CD1c-positive myeloid dendritic cell (primary cell): Measurements from ENCODE around the gene COL3A1.

Source experiments
- DNase-seq: peaks from one replicate; pipeline ENCODE4 v3.0.0-alpha.2; 2016; ENCODE audit errors: extremely low spot score

Gene COL3A1

GRCh38 chr2:188974164-188974563 lies at the start of gene COL3A1:
TSS of gene COL3A1 (plus strand) at chr2:188974373. CDS start at chr2:188974490, 117 bp downstream.
- no peak for DNase-seq

- no peak for DNase-seq
Observed at GRCh38 chr2:188928643-188929042, 45.5 kb upstream of the COL3A1 start.

- no peak for DNase-seq
Observed at GRCh38 chr2:188931361-188931760, 42.8 kb upstream of the COL3A1 start.

- DNase-seq, result no peak
Observed at GRCh38 chr2:188937228-188938220, 36.6 kb upstream of the COL3A1 start.

- no peak for DNase-seq
Observed at GRCh38 chr2:188940171-188940570, 34.0 kb upstream of the COL3A1 start.

DNA sequence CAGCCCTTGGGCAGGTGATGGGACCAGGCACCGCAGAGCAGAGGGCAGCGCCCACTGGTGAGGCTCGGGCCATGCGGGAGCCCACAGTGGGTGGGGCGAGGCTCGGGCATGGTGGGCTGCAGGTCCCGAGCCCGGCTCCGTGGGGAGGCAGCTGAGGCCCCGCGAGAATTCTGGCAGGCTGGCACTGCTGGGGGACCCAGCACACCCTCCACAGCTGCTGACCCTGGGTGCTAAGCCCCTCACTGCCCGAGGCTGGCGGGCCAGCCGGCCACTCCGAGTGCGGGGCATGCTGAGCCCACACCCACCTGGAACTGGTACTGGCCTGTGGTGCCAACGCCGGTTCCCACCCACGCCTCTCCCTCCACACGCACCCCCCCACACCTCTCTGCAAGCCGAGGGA lies 29.7 kb upstream of the COL3A1 start:
- DNase-seq, result no peak

GRCh38 chr2:188949046-188949818 lies 24.9 kb upstream of the COL3A1 start:
- DNase-seq, result no peak

DNA sequence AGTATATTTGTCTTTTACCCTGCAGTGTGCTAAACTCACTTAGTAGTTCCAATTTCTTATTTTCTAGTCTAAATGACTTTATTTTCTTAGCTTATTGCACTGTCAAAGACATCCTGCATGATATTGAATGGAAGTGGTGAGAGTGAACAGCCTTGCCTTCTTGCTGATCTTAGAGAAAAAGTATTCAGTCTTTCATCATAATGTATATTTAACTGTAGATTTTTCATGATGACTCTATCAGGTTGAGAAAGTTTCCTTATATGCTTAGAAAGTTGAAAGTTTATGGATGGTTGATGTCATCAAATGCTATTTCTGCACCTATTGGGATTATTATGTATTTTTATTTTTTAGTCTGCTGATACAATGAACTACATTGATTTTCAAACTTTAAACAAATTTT lies 21.3 kb upstream of the COL3A1 start:
- DNase-seq, result no peak

DNA sequence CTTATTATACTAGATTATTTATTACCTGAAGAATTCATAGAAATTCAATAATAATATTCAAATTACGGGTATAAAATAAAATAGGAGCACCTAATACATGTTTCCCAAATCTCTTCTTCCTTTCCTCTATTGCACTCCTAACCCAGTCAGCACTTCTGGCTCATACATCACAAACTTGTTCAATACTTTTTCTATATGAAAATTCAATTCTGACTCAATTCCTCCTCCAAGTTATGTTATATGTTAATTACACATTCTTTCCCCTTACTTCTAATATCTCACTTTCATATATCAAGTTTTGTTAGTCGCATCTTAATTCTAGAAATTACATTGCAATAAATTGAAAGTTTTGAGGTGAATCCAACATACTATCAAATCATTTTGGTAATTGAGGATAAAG lies 17.9 kb upstream of the COL3A1 start:
- no peak for DNase-seq

- DNase-seq, result no peak
Observed at GRCh38 chr2:188956961-188957360, 17.2 kb upstream of the COL3A1 start.

GRCh38 chr2:188957646-188958045 lies 16.5 kb upstream of the COL3A1 start:
- DNase-seq, result no peak

GRCh38 chr2:188963741-188964140 lies 10.4 kb upstream of the COL3A1 start:
- DNase-seq, result no peak

DNA sequence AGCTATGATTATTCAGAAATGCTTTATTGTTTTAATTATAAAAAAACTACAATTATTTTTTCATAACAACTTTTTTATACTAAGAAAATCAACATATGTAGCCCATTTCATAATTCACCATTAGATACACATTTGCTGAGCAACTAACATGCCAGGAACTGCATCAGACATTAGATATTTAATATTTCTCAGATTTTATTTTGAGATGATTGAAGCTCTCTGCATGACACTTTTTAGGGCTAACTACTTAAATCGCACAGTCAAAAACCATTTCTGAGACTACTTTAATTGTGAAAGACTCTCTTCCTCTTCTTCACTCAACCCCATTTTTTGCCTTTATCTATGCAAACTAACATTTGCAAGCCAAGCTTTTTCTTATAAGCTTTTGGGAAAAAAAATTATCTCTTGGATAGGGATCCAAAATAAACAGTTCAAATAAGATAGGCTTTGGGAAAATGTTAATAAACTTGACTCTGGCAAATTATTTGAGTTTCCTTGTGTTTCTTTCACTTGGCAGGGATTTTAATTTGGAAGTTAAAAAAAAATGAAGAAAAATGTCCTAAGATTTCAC lies 9.1 kb upstream of the COL3A1 start:
- DNase-seq, result no peak

DNA sequence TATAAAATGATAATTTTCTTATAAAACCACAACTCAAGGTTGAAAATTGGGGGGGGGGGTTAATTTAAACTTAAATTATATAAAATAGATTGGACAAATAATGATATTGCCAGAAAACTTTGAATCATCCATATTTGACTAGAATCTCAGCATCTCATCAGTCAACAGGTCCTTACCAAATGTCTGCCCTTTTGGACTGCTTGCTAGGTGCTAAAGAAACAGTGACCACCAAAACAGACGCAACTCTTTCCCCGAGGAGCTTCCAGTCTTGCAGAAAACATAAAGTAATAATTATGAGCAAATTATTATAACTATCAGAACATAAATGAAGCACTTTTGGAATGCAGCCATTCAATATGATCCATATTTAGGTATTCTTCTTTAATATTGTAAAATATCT lies 8.6 kb upstream of the COL3A1 start:
- DNase-seq, result no peak

DNA sequence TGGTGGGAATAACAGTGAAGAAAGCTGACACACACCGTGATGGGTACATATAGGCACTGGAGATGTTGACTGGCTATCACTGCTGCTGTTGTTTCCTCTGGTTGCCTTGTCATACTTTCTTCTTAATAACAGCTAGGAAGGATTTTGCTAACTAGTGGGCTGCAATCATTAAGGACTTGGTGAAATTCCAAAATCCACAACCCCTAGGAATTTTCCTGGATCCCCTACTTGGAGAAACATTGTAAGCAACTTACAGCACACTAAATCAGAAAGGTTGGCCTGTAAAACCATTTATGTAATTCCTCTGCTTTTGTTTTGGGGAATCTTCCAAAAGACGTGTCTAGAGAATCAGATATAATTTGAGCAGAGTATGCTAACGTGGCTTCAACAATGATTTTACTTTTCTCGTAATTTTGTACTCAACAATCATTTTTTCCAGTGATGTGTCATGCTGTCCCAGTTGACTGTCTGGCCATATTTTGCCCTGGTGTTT lies 8.0 kb upstream of the COL3A1 start:
- no peak for DNase-seq

GRCh38 chr2:188966728-188967440 lies 7.3 kb upstream of the COL3A1 start:
- no peak for DNase-seq

- no peak for DNase-seq
Observed at GRCh38 chr2:188969236-188969635, 4.9 kb upstream of the COL3A1 start.

GRCh38 chr2:188969651-188970050 lies 4.5 kb upstream of the COL3A1 start:
- no peak for DNase-seq

- DNase-seq, result no peak
Observed at GRCh38 chr2:188970211-188970610, 4.0 kb upstream of the COL3A1 start.

DNA sequence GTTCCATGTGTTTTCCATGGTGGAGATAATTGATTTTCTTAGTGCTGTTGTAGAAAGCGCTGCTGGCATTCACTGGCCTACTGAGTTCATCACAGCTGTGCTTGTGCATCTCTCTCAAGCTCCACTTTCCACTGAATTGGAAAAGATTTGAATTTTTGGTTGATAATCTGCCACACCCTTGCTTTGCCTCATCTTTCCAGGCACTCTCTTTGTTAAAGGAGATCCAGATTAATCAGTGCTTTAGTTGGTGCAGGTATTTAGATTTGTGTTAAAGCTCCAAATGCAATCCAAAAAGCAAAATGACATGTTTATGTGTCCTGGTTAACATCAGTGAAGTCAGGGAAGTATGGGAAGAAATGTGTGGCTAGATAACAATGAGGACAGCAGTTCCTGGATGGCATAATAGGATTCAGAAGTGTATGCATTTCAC lies 2.7 kb upstream of the COL3A1 start:
- no peak for DNase-seq

GRCh38 chr2:188973641-188974040 lies 532 bp upstream of the COL3A1 start:
- no peak for DNase-seq
